ENCODE results near the gene OR56B1. TPM values are rescaled to one million over a fixed set of nuclear protein-coding genes. Genes with fewer than 3 reads are reported as not detected.

OR56B1 gene
- total RNA-seq, 2 donors from 2014 or later = 0.27 to 0.49 TPM

DNA sequence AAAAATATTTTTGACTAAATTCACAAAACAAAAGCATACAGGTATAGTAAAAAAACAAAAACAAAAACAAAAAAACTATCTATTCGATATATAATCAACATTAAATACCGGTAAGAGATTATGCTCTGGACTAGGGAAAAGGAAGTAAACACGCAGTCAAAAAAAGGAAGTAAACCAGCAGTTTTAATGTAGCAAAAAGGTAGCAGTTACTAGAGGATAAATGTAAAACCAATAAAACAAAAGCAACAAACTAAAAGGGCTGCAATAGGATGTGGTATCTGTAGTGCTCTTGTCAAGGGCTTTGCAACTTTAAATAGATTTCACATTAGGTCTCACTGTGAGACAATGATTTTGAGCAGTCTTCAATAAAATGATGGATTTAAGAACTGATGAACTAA is 44.3 kb upstream of the OR56B1 start:
- H3K9me3 ChIP-seq = no peaks in the 10 kb centered on the region
- H3K27ac ChIP-seq = peak overlapping the region; percentile 29 to 82
- no peak for TF ChIP-seq CTCF (IDR thresholded peaks at IDR 0.05)
- peak overlapping the region; percentile 75 for H3K4me3 ChIP-seq
- no peak for DNase-seq (ENCODE audit: low spot score)
- H3K36me3 ChIP-seq = peaks cover under 1% of the 10 kb centered on the region
- peaks cover 11 to 29% of the 10 kb centered on the region in 2 donors for H3K4me1 ChIP-seq (ENCODE audit: control insufficient read depth in 1 of 2, low read depth in 2 of 2)
- ATAC-seq (ENCODE audit: insufficient number of reproducible peaks, low FRiP score, low read depth) = no peak
- H3K27me3 ChIP-seq (replicated peaks; ENCODE audit: insufficient read depth) = no peaks in the 10 kb centered on the region

GRCh38 chr11:5694642-5695041 is 41.6 kb upstream of the OR56B1 start:
- Histone ChIP-seq H3K27me3 (replicated peaks; ENCODE audit: insufficient read depth) (no peaks in the 10 kb centered on the region), H3K36me3 (peaks cover 15% of the 10 kb centered on the region), H3K9me3 (no peaks in the 10 kb centered on the region), H3K27ac (no peak overlapping the region), H3K4me1 (ENCODE audit: control insufficient read depth in 1 of 2, low read depth in 2 of 2) (peaks cover 3 to 19% of the 10 kb centered on the region in 2 donors), H3K4me3 (no peak overlapping the region)
- TF ChIP-seq CTCF (IDR thresholded peaks at IDR 0.05) = no peak
- no peak for ATAC-seq (ENCODE audit: insufficient number of reproducible peaks, low FRiP score, low read depth)
- no peak for DNase-seq (ENCODE audit: low spot score)

- no peak for ATAC-seq (ENCODE audit: insufficient number of reproducible peaks, low FRiP score, low read depth)
- no peak for TF ChIP-seq CTCF (IDR thresholded peaks at IDR 0.05)
Measured at GRCh38 chr11:5695580-5695979, 40.7 kb upstream of the OR56B1 start.

GRCh38 chr11:5696210-5696609 is 40.0 kb upstream of the OR56B1 start:
- ATAC-seq (ENCODE audit: insufficient number of reproducible peaks, low FRiP score, low read depth) (no peak), DNase-seq (ENCODE audit: low spot score) (no peak)
- Histone ChIP-seq H3K27ac (no peak overlapping the region), H3K27me3 (replicated peaks; ENCODE audit: insufficient read depth) (no peaks in the 10 kb centered on the region), H3K9me3 (no peaks in the 10 kb centered on the region), H3K36me3 (peaks cover 15% of the 10 kb centered on the region), H3K4me3 (no peak overlapping the region), H3K4me1 (ENCODE audit: control insufficient read depth in 1 of 2, low read depth in 2 of 2) (peaks cover 3 to 19% of the 10 kb centered on the region in 2 donors)
- TF ChIP-seq CTCF (IDR thresholded peaks at IDR 0.05) = no peak

More at GRCh38 chr11:5695580-5695979, 40.7 kb upstream of the OR56B1 start:
- Histone ChIP-seq H3K36me3 (peaks cover 15% of the 10 kb centered on the region), H3K27me3 (replicated peaks; ENCODE audit: insufficient read depth) (no peaks in the 10 kb centered on the region), H3K9me3 (no peaks in the 10 kb centered on the region), H3K27ac (no peak overlapping the region), H3K4me3 (no peak overlapping the region), H3K4me1 (ENCODE audit: control insufficient read depth in 1 of 2, low read depth in 2 of 2) (peaks cover 3 to 19% of the 10 kb centered on the region in 2 donors)
- no peak for DNase-seq (ENCODE audit: low spot score)

GRCh38 chr11:5698281-5698680 is 38.0 kb upstream of the OR56B1 start:
- no peaks in the 10 kb centered on the region for H3K27me3 ChIP-seq (replicated peaks; ENCODE audit: insufficient read depth)
- H3K9me3 ChIP-seq = no peaks in the 10 kb centered on the region
- no peak for DNase-seq (ENCODE audit: low spot score)
- H3K36me3 ChIP-seq = peaks cover 22% of the 10 kb centered on the region
- ATAC-seq (ENCODE audit: insufficient number of reproducible peaks, low FRiP score, low read depth) = no peak
- no peak overlapping the region for H3K27ac ChIP-seq
- no peak for TF ChIP-seq CTCF (IDR thresholded peaks at IDR 0.05)
- peaks cover 0 to 5% of the 10 kb centered on the region in 2 donors for H3K4me1 ChIP-seq (ENCODE audit: control insufficient read depth in 1 of 2, low read depth in 2 of 2)
- H3K4me3 ChIP-seq = no peak overlapping the region

All from thoracic aorta (tissue), 2 donors.